OCI-M2 (cell line): ENCODE results near the gene ATP2B1.
A peak's percentile ranks its signal among the peaks of the same experiment; 100 is the strongest.
"Not testable (repeated sequence)": the region's sequence is repeated elsewhere in the genome, so short reads cannot be mapped to it uniquely, and the experiment has no call there.

Experiments
- DNase-seq: peaks from one replicate; lab custom pipeline; 2025; ENCODE audit not compliant: unreplicated experiment; lab: John Stamatoyannopoulos, UW

The ATP2B1 gene

GRCh38 chr12:89717759-89718523, 9.3 kb upstream of the ATP2B1 start:
- no peak for DNase-seq

- DNase-seq = no peak
Measured at GRCh38 chr12:89712706-89713105, 4.1 kb upstream of the ATP2B1 start.

GRCh38 chr12:89710873-89711750, 2.5 kb upstream of the ATP2B1 start:
- DNase-seq = no peak

GRCh38 chr12:89709995-89710872, 1.6 kb upstream of the ATP2B1 start:
- no peak for DNase-seq

- DNase-seq = peak; percentile 64
Measured at GRCh38 chr12:89709157-89709994, 738 bp upstream of the ATP2B1 start.

GRCh38 chr12:89707703-89708564, 704 bp downstream of the ATP2B1 start:
- no peak for DNase-seq

GRCh38 chr12:89706986-89707702, 1.5 kb downstream of the ATP2B1 start:
- no peak for DNase-seq

- no peak for DNase-seq
Measured at GRCh38 chr12:89706551-89706950, 2.1 kb downstream of the ATP2B1 start.

- DNase-seq = no peak
Measured at GRCh38 chr12:89704457-89704856, 4.2 kb downstream of the ATP2B1 start.

GRCh38 chr12:89703768-89704167, 4.9 kb downstream of the ATP2B1 start:
- no peak for DNase-seq

GRCh38 chr12:89702503-89702902, 6.1 kb downstream of the ATP2B1 start:
- DNase-seq = no peak

GRCh38 chr12:89701606-89702206, 6.9 kb downstream of the ATP2B1 start:
- DNase-seq = no peak

GRCh38 chr12:89700191-89700810, 8.3 kb downstream of the ATP2B1 start:
- DNase-seq = no peak

- DNase-seq = no peak
Measured at GRCh38 chr12:89698607-89699006, 10.0 kb downstream of the ATP2B1 start.

GRCh38 chr12:89697728-89698127, 10.9 kb downstream of the ATP2B1 start:
- DNase-seq = not testable (repeated sequence)

- no peak for DNase-seq
Measured at GRCh38 chr12:89697296-89697695, 11.3 kb downstream of the ATP2B1 start.

- DNase-seq = no peak
Measured at GRCh38 chr12:89695830-89696229, 12.8 kb downstream of the ATP2B1 start.

- DNase-seq = no peak
Measured at GRCh38 chr12:89695100-89695499, 13.5 kb downstream of the ATP2B1 start.
